HS-27A (cell line): ENCODE measurements around the gene KLF8.

Source experiments
- DNase-seq: peaks from one replicate; pipeline ENCODE4 v3.0.0-alpha.2; 2012; ENCODE audit warnings: low read depth, missing footprints

KLF8 gene

GRCh38 chrX:56309881-56310280, 77.7 kb downstream of the KLF8 start:
- DNase-seq = no peak

GRCh38 chrX:56310581-56310980, 78.4 kb downstream of the KLF8 start:
- DNase-seq = no peak

- DNase-seq = no peak
These were observed 81.2 kb downstream of the KLF8 start for GRCh38 chrX:56313308-56313707.

- no peak for DNase-seq
These were observed 82.2 kb downstream of the KLF8 start for GRCh38 chrX:56314334-56314733.

- DNase-seq = no peak
These were observed 85.9 kb downstream of the KLF8 start for GRCh38 chrX:56318076-56318475.

- no peak for DNase-seq
These were observed 87.0 kb downstream of the KLF8 start for GRCh38 chrX:56319165-56319564.
